K562 (cell line): ENCODE measurements around the gene PTGIR. TPM values are rescaled to one million over a fixed set of nuclear protein-coding genes. Genes with fewer than 3 reads are reported as not detected.
A peak's percentile ranks its signal among the peaks of the same experiment; 100 is the strongest.

ENCODE experiments used
- ATAC-seq: fragments of 200-7000 bp; cut with Tn5 transposase; 3 replicates; pipeline ENCODE4 v1.9.1; 2020; ENCODE audit warnings: moderate library complexity
- BruUV-seq: library from RNA; stranded (reverse); fragments of 400-500 nt; replicated peaks from 2 replicates; lab custom pipeline; 2021; lab: Mats Ljungman, UMichigan
- CTCF ChIA-PET: fragments of 300-600 bp; formaldehyde crosslinking; extraction: SDS; loops from one replicate; lab custom pipeline; 2021; ENCODE audit warnings: low intra/inter-chr PET ratio; lab: Yijun Ruan, JAX
- POLR2A ChIA-PET: fragments of 300-600, 350-650 bp; sonication (Branson Sonifier 250); formaldehyde crosslinking; extraction: SDS; loops from one replicate; lab custom pipeline; 2021; ENCODE audit warnings: antibody characterized with exemption, inconsistent platforms; lab: Yijun Ruan, JAX
- DNase-seq, 4 experiments: peaks; one replicate each; pipeline versions ENCODE4 v3.0.0 to v3.0.0-alpha.2; 2011 to 2018; ENCODE audit warnings: low spot score in 3 of 4, mixed read lengths in 3 of 4; ENCODE audit errors: extremely low read depth in 1 of 4
- FAIRE-seq: peaks from 2 replicates; lab custom pipeline; 2011; peaks lifted over from hg19 to GRCh38; lab: Jason Lieb, UNC
- H2AFZ ChIP-seq: 2 replicates; pipeline ENCODE4 v1.6.0; 2011; ENCODE audit warnings: low read depth, low read length, control low read depth, inconsistent platforms
- H3K27ac ChIP-seq: fragments of 200-600 bp; 3 replicates; pipeline ENCODE4 v1.8.0; 2011; ENCODE audit warnings: low read depth, mild to moderate bottlenecking, control low read depth, inconsistent platforms, low read length, moderate library complexity, mixed read lengths; ENCODE audit errors: extremely low read depth
- H3K27me3 ChIP-seq, 2 experiments: fragments of 300-600 bp in 1 of 2; 2 replicates in 1 of 2; 3 replicates in 1 of 2; pipeline versions ENCODE4 v1.6.0 to v1.8.0; 2011; ENCODE audit warnings: inconsistent platforms in 2 of 2, low read length in 2 of 2, mild to moderate bottlenecking in 1 of 2, mixed read lengths in 1 of 2, moderate library complexity in 1 of 2; ENCODE audit not compliant: control insufficient read depth in 2 of 2, insufficient read depth in 2 of 2
- H3K36me3 ChIP-seq: fragments of 300-600 bp; 3 replicates; pipeline ENCODE4 v1.8.0; 2011; ENCODE audit warnings: mild to moderate bottlenecking, low read length, inconsistent platforms; ENCODE audit not compliant: control insufficient read depth, insufficient read depth
- H3K4me1 ChIP-seq, 2 experiments: fragments of 200-600 bp in 1 of 2; replicated peaks in 1 of 2; 2 replicates in 1 of 2; 3 replicates in 1 of 2; pipeline versions ENCODE4 v1.5.1 to v1.8.0; 2011; ENCODE audit warnings: inconsistent platforms in 2 of 2, low read length in 2 of 2, mild to moderate bottlenecking in 1 of 2, mixed read lengths in 1 of 2, moderate library complexity in 1 of 2; ENCODE audit not compliant: control insufficient read depth in 2 of 2, insufficient read depth in 2 of 2
- H3K4me2 ChIP-seq: 2 replicates; pipeline ENCODE4 v1.6.1; 2011; ENCODE audit warnings: low read length, control low read depth, inconsistent platforms, mixed read lengths; ENCODE audit not compliant: insufficient read depth
- H3K4me3 ChIP-seq: fragments of 200-600 bp; sonication (generic), shearing (Covaris generic); 2 replicates; pipeline ENCODE4 v1.5.1; 2016; ENCODE audit warnings: control low read depth, inconsistent platforms
- H3K79me2 ChIP-seq: fragments of 200-600 bp; 3 replicates; pipeline ENCODE4 v1.8.0; 2011; ENCODE audit warnings: low read length, inconsistent platforms; ENCODE audit not compliant: control insufficient read depth, insufficient read depth
- H3K9ac ChIP-seq, 2 experiments: 2 replicates each; pipeline versions ENCODE4 v1.6.0 to v1.6.1; 2011; ENCODE audit warnings: low read depth in 2 of 2, low read length in 2 of 2, control low read depth in 1 of 2, inconsistent platforms in 1 of 2, mild to moderate bottlenecking in 1 of 2, mixed read lengths in 1 of 2; ENCODE audit not compliant: insufficient read depth in 1 of 2
- H3K9me1 ChIP-seq: one replicate; pipeline ENCODE4 v1.6.0; 2011; ENCODE audit warnings: inconsistent platforms, mild to moderate bottlenecking, low read length, moderate library complexity; ENCODE audit not compliant: control insufficient read depth, insufficient read depth
- H3K9me3 ChIP-seq: replicated peaks from 2 replicates; pipeline ENCODE4 v1.5.1; 2011; ENCODE audit warnings: low read depth, low read length, inconsistent platforms; ENCODE audit not compliant: control insufficient read depth, insufficient read depth
- H4K20me1 ChIP-seq: replicated peaks from 2 replicates; pipeline ENCODE4 v1.6.1; 2011; ENCODE audit warnings: low read length, inconsistent platforms, mixed read lengths; ENCODE audit not compliant: control insufficient read depth, insufficient read depth
- ARHGAP35 ChIP-seq: fragments of 450-650 bp; IDR thresholded peaks from 2 replicates; pipeline ENCODE4 v1.6.1; 2018; ENCODE audit not compliant: partially characterized antibody
- E2F4 ChIP-seq: sonication (generic); formaldehyde crosslinking; IDR thresholded peaks from 2 replicates; pipeline ENCODE4 v1.8.0; 2022; ENCODE audit warnings: mild to moderate bottlenecking, low read depth, missing genetic modification reagents
- ESRRA ChIP-seq: fragments of 450-650 bp; IDR thresholded peaks from 2 replicates; pipeline ENCODE4 v1.6.1; 2014; ENCODE audit warnings: low read depth, mild to moderate bottlenecking, moderate library complexity, borderline replicate concordance
- GABPA ChIP-seq: fragments of 200-800 bp; sonication (Bioruptor generic); conservative IDR thresholded peaks from 2 replicates; pipeline ENCODE4 v1.6.1; 2016; ENCODE audit warnings: low read depth, missing genetic modification characterization, missing compliant biosample characterization
- MIER1 ChIP-seq: fragments of 450-650 bp; IDR thresholded peaks from 2 replicates; pipeline ENCODE4 v1.6.1; 2016; ENCODE audit warnings: antibody characterized with exemption, mild to moderate bottlenecking, low read depth
- SMAD1 ChIP-seq: fragments of 150-350 bp; IDR thresholded peaks from 2 replicates; pipeline ENCODE4 v1.6.1; 2014; ENCODE audit warnings: low read length, low read depth; ENCODE audit not compliant: partially characterized antibody
- WHSC1 ChIP-seq: IDR thresholded peaks from one replicate; pipeline ENCODE4 v1.6.1; 2012; ENCODE audit warnings: low read length, control low read depth, inconsistent platforms
- ZBTB33 ChIP-seq: sonication (generic); formaldehyde crosslinking; IDR thresholded peaks from 2 replicates; pipeline ENCODE4 v1.8.1; 2023; ENCODE audit warnings: mild to moderate bottlenecking, missing genetic modification reagents
- ZNF239 ChIP-seq: fragments of 250-450 bp; sonication (Bioruptor Pico); IDR thresholded peaks from 2 replicates; pipeline ENCODE4 v1.4.0; 2020; ENCODE audit warnings: mild to moderate bottlenecking
- ZNF740 ChIP-seq, 3 experiments: fragments of 200-800 bp in 1 of 3; sonication (Bioruptor generic) in 1 of 3; sonication (generic) in 1 of 3; formaldehyde crosslinking in 1 of 3; IDR thresholded peaks; 2 replicates each; pipeline versions ENCODE4 v1.6.1 to v1.8.0; 2016 to 2022; ENCODE audit warnings: mild to moderate bottlenecking in 2 of 3, missing compliant biosample characterization in 2 of 3, missing genetic modification characterization in 2 of 3, missing genetic modification reagents in 1 of 3
- WGBS: fragments of 100-300 bp; shearing (Covaris generic); methylation state at CpG from one replicate; pipeline ENCODE4 v1.1.6; 2016; ENCODE audit warnings: low coverage, mixed read lengths; ENCODE audit not compliant: insufficient coverage; ENCODE audit errors: missing lambda C conversion rate; 5-methylcytosine and 5-hydroxymethylcytosine counted together
- in situ Hi-C: fragments of 300-500 bp; cut with MboI; formaldehyde crosslinking; loops from 4 replicates; pipeline ENCODE4 v1.15.0; 2018; ENCODE audit warnings: inconsistent platforms, mixed read lengths
- intact Hi-C: fragments of 100-400 bp; cut with micrococcal nuclease; formaldehyde crosslinking; loops from 2 replicates; pipeline ENCODE4 v1.14.2; 2022
- polyA plus RNA-seq, 8 experiments: library from polyadenylated mRNA; depleted of rRNA in 4 of 8; stranded (reverse) in 5 of 8; unstranded in 3 of 8; fragments of >200 nt; fragmentation: Nextera tagmentation in 2 of 8; fragmentation: Illumina TruSeq in 1 of 8; extraction: Ambion mirVana in 2 of 8; extraction: Trizol in 1 of 8; gene quantifications; 2 replicates each; pipeline versions ENCODE4 v1.2.1 to v1.2.3, GENCODE V29; 2011 to 2014; ENCODE audit warnings: inconsistent platforms in 1 of 8, missing spikeins in 1 of 8
- total RNA-seq, 7 experiments: library from RNA; depleted of rRNA in 6 of 7; stranded (reverse); fragments of >200 nt in 6 of 7; fragmentation: Illumina TruSeq in 2 of 7; extraction: Trizol in 2 of 7; gene quantifications; 2 replicates each; pipeline versions ENCODE4 v1.2.1 to v1.2.3, GENCODE V29; 2011 to 2021; ENCODE audit warnings: low replicate concordance in 1 of 7

PTGIR gene
- total and polyA plus RNA-seq, 9 of the 15 experiments (the other 6 are each of a cell fraction or from before 2014, with no cell fraction given): 0.11 to 3.4 (median 1.1) TPM; not detected in 1

GRCh38 chr19:46626446-46626845 is 1.6 kb upstream of the PTGIR start:
- ATAC-seq (no peak), DNase-seq (no peak), FAIRE-seq (no peak)
- intact Hi-C loops: no loop called here
- ChIA-PET CTCF (no interaction called here), POLR2A (interaction anchor here (0.9 kb wide), 1 partner anchor 19 kb away, joined by 3 read pairs; no protein-coding TSS in a partner anchor)
- H3K27me3 ChIP-seq: no peaks in the 10 kb centered on the region
- no peaks in the 10 kb centered on the region for H3K79me2 ChIP-seq
- H2AFZ ChIP-seq: no peak overlapping the region
- no peaks in the 10 kb centered on the region for H3K36me3 ChIP-seq
- WGBS: 83% methylated on average over 14 of the region's 14 CpGs
- TF ChIP-seq ZNF740 (CRISPR knock-in tag; IDR thresholded peaks at IDR 0.05) (0 out of 2 replicates have a peak, but pooled peaks have one; percentile 21), ZNF740 (tag; IDR thresholded peaks at IDR 0.05) (no peak), ZNF239 (CRISPR knock-in tag) (no peak)
- no peaks in the 10 kb centered on the region for H3K9me3 ChIP-seq
- no peaks in the 10 kb centered on the region for H3K9me1 ChIP-seq
- no TSS peak for BruUV-seq
- H4K20me1 ChIP-seq: no peaks in the 10 kb centered on the region
- H3K4me3 ChIP-seq: no peak overlapping the region
- 0 out of 4 replicates have a peak overlapping the region, but pooled peaks of 1 of the 2 experiments have one; percentile 7 for H3K9ac ChIP-seq
- H3K4me2 ChIP-seq: no peak overlapping the region
- H3K4me1 ChIP-seq: peaks cover 51 to 77% of the 10 kb centered on the region in 2 experiments
- H3K27ac ChIP-seq: no peak overlapping the region
- in situ Hi-C loops: no loop called here

- no peak overlapping the region for H3K4me2 ChIP-seq
- DNase-seq (no peak), FAIRE-seq (no peak), ATAC-seq (no peak)
- 72% methylated on average over 12 of the region's 12 CpGs for WGBS
- no peaks in the 10 kb centered on the region for H3K9me3 ChIP-seq
- in situ Hi-C loops: no loop called here
- intact Hi-C loops: no loop called here
- no peaks in the 10 kb centered on the region for H3K36me3 ChIP-seq
- no peaks in the 10 kb centered on the region for H3K9me1 ChIP-seq
- no TSS peak for BruUV-seq
- peak overlapping the region; percentile 35; the same call in 2 of the 3 replicates for H3K27ac ChIP-seq
- H3K27me3 ChIP-seq: no peaks in the 10 kb centered on the region
- H3K9ac ChIP-seq: peak overlapping the region in 1 of 2 experiments; percentile 70; a peak in 2 of 4 replicates
- no peaks in the 10 kb centered on the region for H4K20me1 ChIP-seq
- peak overlapping the region; percentile 95 for H2AFZ ChIP-seq
- H3K4me3 ChIP-seq: no peak overlapping the region
- TF ChIP-seq E2F4 (CRISPR knock-in tag): no peak
- no peak for TF ChIP-seq GABPA (tag)
- TF ChIP-seq ZBTB33 (CRISPR knock-in tag): peak; percentile 72; the same call in 1 of the 2 replicates
- no peak for TF ChIP-seq MIER1
- TF ChIP-seq WHSC1: no peak
- TF ChIP-seq ARHGAP35: no peak
- no peak for TF ChIP-seq SMAD1
- peak; percentile 45; the same call in 1 of the 2 replicates for TF ChIP-seq ESRRA
- H3K4me1 ChIP-seq: peaks cover 49 to 77% of the 10 kb centered on the region in 2 experiments
- CTCF ChIA-PET: no interaction called here
- no peaks in the 10 kb centered on the region for H3K79me2 ChIP-seq
- POLR2A ChIA-PET: interaction anchor here (0.6 to 0.7 kb wide), 2 partner anchors 72 to 90 kb away, joined by 3 read pairs; no protein-coding TSS in a partner anchor
Measured at GRCh38 chr19:46625731-46626130, 842 bp upstream of the PTGIR start.
